HFF-Myc (cell line): ENCODE results near the gene CDH20.

Experiments
- DNase-seq: peaks from one replicate; pipeline ENCODE4 v3.0.0-alpha.2; 2011; ENCODE audit warnings: low read depth; ENCODE audit errors: extremely low read depth
- H3K4me3 ChIP-seq: replicated peaks from 2 replicates; pipeline ENCODE4 v1.5.1; 2011; ENCODE audit warnings: low read depth, mild to moderate bottlenecking, control low read depth, low read length
- CTCF ChIP-seq: IDR thresholded peaks from 2 replicates; pipeline ENCODE4 v1.5.1; 2012; ENCODE audit warnings: mild to moderate bottlenecking, low read depth, low read length, control low read depth; ENCODE audit errors: missing control alignments

The CDH20 gene

GRCh38 chr18:61591253-61591652 lies 258.0 kb downstream of the CDH20 start:
- no peak for TF ChIP-seq CTCF
- DNase-seq = no peak
- H3K4me3 ChIP-seq = no peak overlapping the region

GRCh38 chr18:61595615-61596251 lies 262.5 kb downstream of the CDH20 start:
- H3K4me3 ChIP-seq = no peak overlapping the region
- no peak for DNase-seq
- TF ChIP-seq CTCF = no peak

GRCh38 chr18:61596296-61596695 lies 263.1 kb downstream of the CDH20 start:
- DNase-seq = no peak
- H3K4me3 ChIP-seq = no peak overlapping the region
- no peak for TF ChIP-seq CTCF

- TF ChIP-seq CTCF = no peak
- H3K4me3 ChIP-seq = no peak overlapping the region
- no peak for DNase-seq
These were observed 264.1 kb downstream of the CDH20 start for GRCh38 chr18:61597316-61597715.

GRCh38 chr18:61600422-61600821 lies 267.2 kb downstream of the CDH20 start:
- no peak overlapping the region for H3K4me3 ChIP-seq
- DNase-seq = no peak
- no peak for TF ChIP-seq CTCF

- no peak overlapping the region for H3K4me3 ChIP-seq
- no peak for TF ChIP-seq CTCF
- DNase-seq = no peak
These were observed 269.6 kb downstream of the CDH20 start for GRCh38 chr18:61602836-61603235.
